Neural progenitor cell (in vitro differentiated cells): ENCODE data around the gene CAGE1.

ENCODE experiments used
- EZH2phosphoT487 ChIP-seq: fragments of 200-600 bp; sonication (generic); IDR thresholded peaks from 2 replicates; pipeline ENCODE4 v1.6.1; 2017; ENCODE audit warnings: antibody characterized with exemption
- TF ChIP-seq, protein P1 (sequence below): fragments of 200-600 bp; sonication (generic); IDR thresholded peaks from 2 replicates; pipeline ENCODE4 v1.5.1; 2017; ENCODE audit warnings: antibody characterized with exemption, mild to moderate bottlenecking

DNA sequence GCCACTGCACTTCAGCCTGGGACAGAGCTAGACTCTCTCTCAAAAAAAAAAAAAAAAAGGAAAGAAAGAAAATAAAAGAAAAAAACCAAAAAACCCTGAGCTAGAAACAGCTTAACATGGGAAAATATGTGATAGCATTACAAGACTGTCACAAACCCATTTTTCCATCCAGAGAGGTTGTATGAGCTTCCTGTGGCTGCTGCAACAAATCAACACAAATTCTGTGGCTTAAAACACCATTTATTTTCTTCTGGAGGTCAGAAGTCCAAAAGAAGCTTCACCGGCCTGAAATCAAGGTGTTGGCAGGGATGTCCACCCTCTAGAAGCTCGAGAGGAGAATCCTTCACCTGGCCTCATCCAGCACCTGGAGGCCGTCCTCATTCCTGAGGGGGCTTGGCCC lies 54.9 kb downstream of the CAGE1 start:
- TF ChIP-seq, protein P1, sequence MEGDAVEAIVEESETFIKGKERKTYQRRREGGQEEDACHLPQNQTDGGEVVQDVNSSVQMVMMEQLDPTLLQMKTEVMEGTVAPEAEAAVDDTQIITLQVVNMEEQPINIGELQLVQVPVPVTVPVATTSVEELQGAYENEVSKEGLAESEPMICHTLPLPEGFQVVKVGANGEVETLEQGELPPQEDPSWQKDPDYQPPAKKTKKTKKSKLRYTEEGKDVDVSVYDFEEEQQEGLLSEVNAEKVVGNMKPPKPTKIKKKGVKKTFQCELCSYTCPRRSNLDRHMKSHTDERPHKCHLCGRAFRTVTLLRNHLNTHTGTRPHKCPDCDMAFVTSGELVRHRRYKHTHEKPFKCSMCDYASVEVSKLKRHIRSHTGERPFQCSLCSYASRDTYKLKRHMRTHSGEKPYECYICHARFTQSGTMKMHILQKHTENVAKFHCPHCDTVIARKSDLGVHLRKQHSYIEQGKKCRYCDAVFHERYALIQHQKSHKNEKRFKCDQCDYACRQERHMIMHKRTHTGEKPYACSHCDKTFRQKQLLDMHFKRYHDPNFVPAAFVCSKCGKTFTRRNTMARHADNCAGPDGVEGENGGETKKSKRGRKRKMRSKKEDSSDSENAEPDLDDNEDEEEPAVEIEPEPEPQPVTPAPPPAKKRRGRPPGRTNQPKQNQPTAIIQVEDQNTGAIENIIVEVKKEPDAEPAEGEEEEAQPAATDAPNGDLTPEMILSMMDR = no peak
- no peak for TF ChIP-seq EZH2phosphoT487
